CD4-positive, alpha-beta T cell treated with Interleukin-4 for 4 hours (primary cell): ENCODE results near the gene PPP1R2C.

Experiments
- DNase-seq: peaks from one replicate; pipeline ENCODE4 v3.0.0-alpha.2; 2020

Gene PPP1R2C

GRCh38 chrX:42778096-42778495, at the start of gene PPP1R2C:
TSS of gene PPP1R2C (minus strand) at chrX:42778163. CDS start at chrX:42778079, 84 bp downstream.
- DNase-seq, result no peak

GRCh38 chrX:42825201-42825600, 47.2 kb upstream of the PPP1R2C start:
- DNase-seq, result no peak

- DNase-seq, result no peak
These were observed 46.6 kb upstream of the PPP1R2C start for GRCh38 chrX:42824541-42824940.

GRCh38 chrX:42823443-42823842, 45.5 kb upstream of the PPP1R2C start:
- DNase-seq, result no peak

- no peak for DNase-seq
These were observed 44.0 kb upstream of the PPP1R2C start for GRCh38 chrX:42821803-42822443.

- no peak for DNase-seq
These were observed 40.4 kb upstream of the PPP1R2C start for GRCh38 chrX:42818151-42818921.

- DNase-seq, result no peak
These were observed 31.6 kb upstream of the PPP1R2C start for GRCh38 chrX:42809569-42809968.

GRCh38 chrX:42807393-42807792, 29.4 kb upstream of the PPP1R2C start:
- DNase-seq, result no peak

- DNase-seq, result no peak
These were observed 26.6 kb upstream of the PPP1R2C start for GRCh38 chrX:42804524-42804923.

GRCh38 chrX:42803320-42803719, 25.4 kb upstream of the PPP1R2C start:
- DNase-seq, result no peak

GRCh38 chrX:42797651-42798269, 19.8 kb upstream of the PPP1R2C start:
- no peak for DNase-seq

GRCh38 chrX:42783451-42783850, 5.5 kb upstream of the PPP1R2C start:
- DNase-seq, result no peak

GRCh38 chrX:42776195-42776594, 1.8 kb downstream of the PPP1R2C start:
- no peak for DNase-seq

- no peak for DNase-seq
These were observed 5.1 kb downstream of the PPP1R2C start for GRCh38 chrX:42772874-42773273.

GRCh38 chrX:42771506-42772335, 6.2 kb downstream of the PPP1R2C start:
- no peak for DNase-seq

- DNase-seq, result no peak
These were observed 7.4 kb downstream of the PPP1R2C start for GRCh38 chrX:42770566-42770965.

GRCh38 chrX:42759881-42760280, 18.1 kb downstream of the PPP1R2C start:
- DNase-seq, result no peak

GRCh38 chrX:42755815-42756214, 22.1 kb downstream of the PPP1R2C start:
- no peak for DNase-seq

- DNase-seq, result no peak
These were observed 23.4 kb downstream of the PPP1R2C start for GRCh38 chrX:42754603-42755002.

- no peak for DNase-seq
These were observed 23.8 kb downstream of the PPP1R2C start for GRCh38 chrX:42754115-42754514.

GRCh38 chrX:42752730-42753129, 25.2 kb downstream of the PPP1R2C start:
- no peak for DNase-seq

GRCh38 chrX:42751573-42751972, 26.4 kb downstream of the PPP1R2C start:
- DNase-seq, result no peak
